ENCODE results near the gene RSPH1.

DNA sequence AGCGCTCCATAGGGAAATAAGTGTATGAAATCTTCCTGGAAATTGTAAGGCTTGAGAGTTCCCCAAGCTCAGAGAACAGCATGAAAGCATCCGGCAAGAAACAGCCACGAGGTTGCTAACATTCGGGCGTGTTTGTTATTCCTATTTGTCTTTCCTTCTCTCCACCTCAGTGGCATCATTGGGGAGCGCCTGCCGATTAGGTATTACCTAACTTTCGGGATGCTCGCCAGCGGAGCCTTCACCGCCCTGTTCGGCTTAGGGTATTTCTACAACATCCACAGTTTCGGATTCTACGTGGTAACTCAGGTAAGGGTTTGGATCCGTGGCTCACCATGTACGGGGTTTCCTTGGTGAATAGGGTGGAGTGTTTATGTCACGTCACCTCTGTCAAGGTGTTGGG lies 43.3 kb upstream of the RSPH1 start:
- TF ChIP-seq, protein P1, sequence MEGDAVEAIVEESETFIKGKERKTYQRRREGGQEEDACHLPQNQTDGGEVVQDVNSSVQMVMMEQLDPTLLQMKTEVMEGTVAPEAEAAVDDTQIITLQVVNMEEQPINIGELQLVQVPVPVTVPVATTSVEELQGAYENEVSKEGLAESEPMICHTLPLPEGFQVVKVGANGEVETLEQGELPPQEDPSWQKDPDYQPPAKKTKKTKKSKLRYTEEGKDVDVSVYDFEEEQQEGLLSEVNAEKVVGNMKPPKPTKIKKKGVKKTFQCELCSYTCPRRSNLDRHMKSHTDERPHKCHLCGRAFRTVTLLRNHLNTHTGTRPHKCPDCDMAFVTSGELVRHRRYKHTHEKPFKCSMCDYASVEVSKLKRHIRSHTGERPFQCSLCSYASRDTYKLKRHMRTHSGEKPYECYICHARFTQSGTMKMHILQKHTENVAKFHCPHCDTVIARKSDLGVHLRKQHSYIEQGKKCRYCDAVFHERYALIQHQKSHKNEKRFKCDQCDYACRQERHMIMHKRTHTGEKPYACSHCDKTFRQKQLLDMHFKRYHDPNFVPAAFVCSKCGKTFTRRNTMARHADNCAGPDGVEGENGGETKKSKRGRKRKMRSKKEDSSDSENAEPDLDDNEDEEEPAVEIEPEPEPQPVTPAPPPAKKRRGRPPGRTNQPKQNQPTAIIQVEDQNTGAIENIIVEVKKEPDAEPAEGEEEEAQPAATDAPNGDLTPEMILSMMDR (conservative IDR thresholded peaks at IDR 0.05), result no peak
- no peak for TF ChIP-seq ZFX (IDR thresholded peaks at IDR 0.05)

Measured in C4-2B (cell line).